ENCODE measurements around the gene MARCHF3.

- TF ChIP-seq CTCF (IDR thresholded peaks at IDR 0.05) = no peak
- no peak for TF ChIP-seq POLR2A (IDR thresholded peaks at IDR 0.05)
These were observed 178.8 kb downstream of the MARCHF3 start for GRCh38 chr5:126851501-126852011.
